Small intestine (tissue), 7 donors: ENCODE measurements around the gene NOMO2. TPM values are rescaled to one million over a fixed set of nuclear protein-coding genes. Genes with fewer than 3 reads are reported as not detected.
"Not testable (repeated sequence)": the region's sequence is repeated elsewhere in the genome, so short reads cannot be mapped to it uniquely, and the experiment has no call there.

Experiments used
- DNase-seq, 2 donors: peaks; one replicate each; pipeline versions ENCODE4 v3.0.0 to v3.0.0-alpha.2; 2013
- FAIRE-seq: peaks from 2 replicates; lab custom pipeline; 2012; peaks lifted over from hg19 to GRCh38; lab: Jason Lieb, UNC
- H3K27ac ChIP-seq, 3 donors: one replicate each; pipeline ENCODE4 v1.5.1; 2013; ENCODE audit warnings: low read length in 2 of 3, mild to moderate bottlenecking in 2 of 3, control low read depth in 1 of 3, inconsistent platforms in 1 of 3, low read depth in 1 of 3, moderate library complexity in 1 of 3
- H3K27me3 ChIP-seq, 3 donors: one replicate each; pipeline ENCODE4 v1.6.1; 2013; ENCODE audit warnings: low read length in 3 of 3, inconsistent platforms in 1 of 3; ENCODE audit not compliant: control insufficient read depth in 3 of 3, insufficient read depth in 3 of 3
- H3K36me3 ChIP-seq, 3 donors: one replicate each; pipeline ENCODE4 v1.6.1; 2013; ENCODE audit warnings: low read length in 3 of 3, inconsistent platforms in 1 of 3, low read depth in 1 of 3, mild to moderate bottlenecking in 1 of 3, moderate library complexity in 1 of 3; ENCODE audit not compliant: control insufficient read depth in 3 of 3, insufficient read depth in 2 of 3
- H3K4me1 ChIP-seq, 3 donors: one replicate each; pipeline ENCODE4 v1.6.1; 2013; ENCODE audit warnings: low read length in 2 of 3, inconsistent platforms in 1 of 3, low read depth in 1 of 3, mild to moderate bottlenecking in 1 of 3, moderate library complexity in 1 of 3; ENCODE audit not compliant: control insufficient read depth in 3 of 3, insufficient read depth in 2 of 3
- H3K4me3 ChIP-seq, 3 donors: one replicate each; pipeline ENCODE4 v1.5.1; 2013; ENCODE audit warnings: low read length in 3 of 3, control low read depth in 1 of 3, inconsistent platforms in 1 of 3, low read depth in 1 of 3, mild to moderate bottlenecking in 1 of 3, moderate library complexity in 1 of 3
- H3K9me3 ChIP-seq, 2 donors: one replicate each; pipeline ENCODE4 v1.6.1; 2013; ENCODE audit warnings: low read depth in 1 of 2, low read length in 1 of 2; ENCODE audit not compliant: control insufficient read depth in 2 of 2, insufficient read depth in 1 of 2
- WGBS, 3 donors: extraction: QIAGEN DNeasy Blood & Tissue Kit; methylation state at CpG; one replicate each; pipeline ENCODE4 v1.1.7; 2013; 5-methylcytosine and 5-hydroxymethylcytosine counted together
- polyA plus RNA-seq, 4 donors: library from polyadenylated mRNA; stranded (reverse) in 3 of 4; unstranded in 1 of 4; fragments of 200-250 nt in 3 of 4; fragments of 120-200 nt in 1 of 4; gene quantifications; one replicate each; pipeline versions ENCODE4 v1.2.1 to v1.2.3, GENCODE V29; 2013
- donor health status: healthy with polysubstance abuse.
- donor health status: control.
- donor health status: control.
- donor health status: Bipolar disorder and iron deficiency.
- donor health status: healthy.

The NOMO2 gene
- polyA plus RNA-seq, 4 donors, result 54.6 to 122 (median 74.3) TPM

- WGBS, 3 donors, result 80 to 98% (median 87%) methylated on average over 4 of the region's 6 CpGs
Observed at GRCh38 chr16:18544232-18545081, 17.4 kb downstream of the NOMO2 start.

DNA sequence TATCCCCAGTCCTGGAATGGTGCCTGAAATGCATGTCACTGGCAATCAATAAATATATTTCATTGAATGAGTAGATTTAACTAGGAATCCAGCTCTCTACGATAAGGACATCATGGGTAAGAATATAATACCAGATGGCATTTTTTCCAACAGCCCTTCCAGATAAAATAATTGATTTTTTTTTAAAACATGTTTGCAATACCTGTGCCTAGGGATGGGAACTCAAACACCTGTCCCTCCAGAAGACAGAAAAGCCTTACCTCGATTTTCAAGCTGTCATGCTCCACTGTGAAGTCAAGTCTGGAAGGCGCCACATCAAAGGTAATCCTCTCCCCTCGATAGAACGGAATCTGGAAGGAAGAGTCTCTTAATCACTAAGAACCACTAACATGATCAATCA lies 20.0 kb downstream of the NOMO2 start:
- not testable (repeated sequence) for H3K36me3 ChIP-seq, H3K4me1 ChIP-seq, DNase-seq, H3K27ac ChIP-seq, H3K4me3 ChIP-seq, FAIRE-seq, H3K27me3 ChIP-seq, H3K9me3 ChIP-seq
- WGBS, 3 donors, result no CpG with 5 or more reads among the region's 5 CpGs

More at GRCh38 chr16:18544232-18545081, 17.4 kb downstream of the NOMO2 start:
- H3K27ac ChIP-seq, H3K27me3 ChIP-seq, DNase-seq, H3K4me3 ChIP-seq, FAIRE-seq, H3K36me3 ChIP-seq, H3K4me1 ChIP-seq, H3K9me3 ChIP-seq: not testable (repeated sequence)

DNA sequence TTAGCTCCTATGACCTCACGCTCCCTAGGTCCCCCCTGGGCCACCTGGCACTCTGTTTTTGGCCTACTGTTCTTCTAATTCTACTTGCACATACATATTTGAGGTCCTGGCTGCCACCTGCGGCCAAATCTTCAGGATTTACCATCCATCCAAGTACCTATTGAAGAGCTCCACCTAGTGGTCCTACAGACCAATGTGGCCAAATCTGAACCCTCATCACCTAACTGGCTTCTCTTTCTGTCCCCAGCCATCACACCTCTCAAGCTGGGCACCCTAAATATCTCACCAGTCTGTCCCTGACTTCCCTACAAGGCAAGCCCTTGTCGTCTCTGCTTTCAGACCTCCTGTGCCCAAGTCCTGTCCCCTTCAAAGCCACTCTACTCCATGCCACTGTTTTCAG lies 24.9 kb downstream of the NOMO2 start:
- H3K4me1 ChIP-seq, H3K27ac ChIP-seq, H3K4me3 ChIP-seq, DNase-seq, FAIRE-seq, H3K36me3 ChIP-seq, H3K27me3 ChIP-seq, H3K9me3 ChIP-seq: not testable (repeated sequence)
- WGBS, 3 donors, result 74 to 80% (median 78%) methylated on average over 2 of the region's 3 CpGs

DNA sequence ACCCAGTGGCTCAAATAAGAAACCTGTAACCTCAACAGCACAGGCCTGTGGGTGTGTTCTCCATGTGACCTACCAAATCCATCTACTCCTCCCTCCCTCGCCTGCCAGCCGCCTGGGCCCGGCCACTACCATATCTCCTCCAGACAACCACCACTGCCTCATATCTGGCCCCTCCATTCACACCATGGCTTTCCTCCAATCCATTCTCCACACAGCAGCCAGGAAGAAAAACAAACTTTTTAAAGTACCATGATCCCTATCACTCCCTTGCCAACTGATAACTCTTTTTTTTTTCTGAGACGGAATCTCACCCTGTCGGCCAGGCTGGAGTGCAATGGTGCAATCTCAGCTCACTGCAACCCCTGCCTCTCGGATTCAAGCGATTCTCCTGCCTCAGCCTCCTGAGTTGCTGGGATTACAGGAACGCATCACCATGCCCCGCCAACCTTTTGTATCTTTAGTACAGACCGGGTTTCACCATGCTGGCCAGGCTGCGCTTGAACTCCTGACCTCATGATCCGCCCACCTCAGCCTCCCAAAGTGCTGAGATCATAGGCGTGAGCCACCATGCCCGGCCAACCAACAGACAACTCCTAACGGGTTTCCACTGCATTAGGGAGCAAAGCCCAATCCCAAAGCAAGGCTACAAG lies 26.3 kb downstream of the NOMO2 start:
- H3K4me1 ChIP-seq, DNase-seq, H3K9me3 ChIP-seq, H3K4me3 ChIP-seq, H3K27me3 ChIP-seq, H3K36me3 ChIP-seq, FAIRE-seq, H3K27ac ChIP-seq: not testable (repeated sequence)
- WGBS, 3 donors, result 84 to 91% (median 88%) methylated on average over 11 to 15 of the region's 15 CpGs

DNA sequence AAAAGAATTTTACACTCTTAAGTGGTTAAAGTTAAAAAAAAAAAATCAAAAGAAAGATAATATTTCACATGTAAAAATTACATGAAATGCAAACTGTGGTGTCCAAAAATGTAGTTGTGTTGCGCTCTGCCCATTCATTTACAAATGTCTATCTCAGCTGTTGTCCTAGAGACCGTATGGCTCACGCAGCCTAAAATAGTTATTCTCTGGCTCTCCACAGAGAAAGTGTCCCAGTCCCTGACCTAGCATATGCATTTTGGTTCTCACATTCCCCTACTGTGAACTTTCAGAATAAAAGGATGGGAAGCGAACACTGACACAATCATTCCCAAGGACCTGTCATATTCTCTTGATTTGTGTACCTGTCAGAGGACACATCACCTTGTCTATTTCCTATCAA lies 27.6 kb downstream of the NOMO2 start:
- 80% methylated on average over 1 of the region's 4 CpGs; no CpG with 5 or more reads in 2 of the 3 donors for WGBS, 3 donors
- FAIRE-seq, H3K4me1 ChIP-seq, H3K27me3 ChIP-seq, H3K4me3 ChIP-seq, DNase-seq, H3K9me3 ChIP-seq, H3K27ac ChIP-seq, H3K36me3 ChIP-seq: not testable (repeated sequence)

DNA sequence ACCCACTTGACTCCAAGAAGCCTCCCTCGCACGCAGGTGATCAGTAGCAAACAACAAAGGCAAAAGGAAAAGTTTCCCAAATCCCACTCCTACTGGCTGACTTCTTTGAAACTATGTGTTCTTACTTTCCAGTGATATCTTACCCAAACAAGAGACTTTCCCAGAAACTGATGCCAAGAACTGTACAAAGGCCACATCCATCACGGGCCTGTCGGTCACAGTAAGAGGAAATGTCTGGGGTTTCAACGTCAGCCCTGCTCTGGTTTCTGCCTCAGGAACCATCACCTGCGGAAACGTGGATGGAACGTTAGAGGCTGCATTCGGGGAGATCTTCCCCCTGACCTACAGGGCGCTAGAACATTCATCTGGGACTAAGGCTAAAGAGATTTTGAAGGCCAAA lies 30.6 kb downstream of the NOMO2 start:
- not testable (repeated sequence) for H3K4me1 ChIP-seq, H3K27me3 ChIP-seq, DNase-seq, H3K9me3 ChIP-seq, FAIRE-seq, H3K4me3 ChIP-seq, H3K27ac ChIP-seq, H3K36me3 ChIP-seq
- WGBS, 3 donors, result 88 to 93% (median 91%) methylated on average over 1 to 5 of the region's 10 CpGs

- H3K4me3 ChIP-seq, DNase-seq, H3K9me3 ChIP-seq, H3K4me1 ChIP-seq, H3K27ac ChIP-seq, FAIRE-seq, H3K27me3 ChIP-seq, H3K36me3 ChIP-seq: not testable (repeated sequence)
- 70 to 88% (median 86%) methylated on average over 2 of the region's 3 CpGs for WGBS, 3 donors
Observed at GRCh38 chr16:18530329-18530728, 31.6 kb downstream of the NOMO2 start.

- H3K27ac ChIP-seq, H3K36me3 ChIP-seq, H3K9me3 ChIP-seq, H3K4me1 ChIP-seq, DNase-seq, FAIRE-seq, H3K27me3 ChIP-seq, H3K4me3 ChIP-seq: not testable (repeated sequence)
- WGBS, 3 donors, result 83 to 94% (median 92%) methylated on average over 2 of the region's 4 CpGs
Observed at GRCh38 chr16:18526547-18526946, 35.4 kb downstream of the NOMO2 start.
